ENCODE data around the gene C12orf42.

DNA sequence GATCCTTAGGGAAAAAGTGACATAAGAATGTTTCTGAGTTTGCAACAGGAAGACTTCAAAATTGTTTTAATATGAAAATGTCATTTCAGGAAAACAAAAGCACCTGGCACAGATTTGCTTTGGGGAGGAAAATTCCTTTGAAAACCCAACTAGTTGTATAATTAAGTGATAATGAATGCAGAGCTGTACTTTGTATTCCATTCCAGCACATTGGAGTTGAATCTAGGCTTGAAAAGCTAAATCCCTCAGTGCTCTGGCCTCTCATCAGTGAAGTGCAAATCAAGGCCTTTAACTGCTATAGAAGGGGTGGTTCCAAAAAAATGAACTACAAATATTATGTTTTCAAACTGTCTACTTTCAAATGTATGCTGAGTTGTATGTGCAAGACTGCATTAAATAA lies 19.6 kb upstream of the C12orf42 start:
- no peak for TF ChIP-seq CTCF (IDR thresholded peaks at IDR 0.05)
- TF ChIP-seq POLR2A (IDR thresholded peaks at IDR 0.05) = no peak
